LNCAP (cell line): ENCODE results near the gene MYLK.

ENCODE experiments used
- TF ChIP-seq, protein P1 (sequence below): fragments of 450-650 bp; IDR thresholded peaks from 2 replicates; pipeline ENCODE4 v1.5.1; 2017; ENCODE audit warnings: mild to moderate bottlenecking

The MYLK gene

GRCh38 chr3:123702720-123703119 is 181.4 kb downstream of the MYLK start:
- TF ChIP-seq, protein P1, sequence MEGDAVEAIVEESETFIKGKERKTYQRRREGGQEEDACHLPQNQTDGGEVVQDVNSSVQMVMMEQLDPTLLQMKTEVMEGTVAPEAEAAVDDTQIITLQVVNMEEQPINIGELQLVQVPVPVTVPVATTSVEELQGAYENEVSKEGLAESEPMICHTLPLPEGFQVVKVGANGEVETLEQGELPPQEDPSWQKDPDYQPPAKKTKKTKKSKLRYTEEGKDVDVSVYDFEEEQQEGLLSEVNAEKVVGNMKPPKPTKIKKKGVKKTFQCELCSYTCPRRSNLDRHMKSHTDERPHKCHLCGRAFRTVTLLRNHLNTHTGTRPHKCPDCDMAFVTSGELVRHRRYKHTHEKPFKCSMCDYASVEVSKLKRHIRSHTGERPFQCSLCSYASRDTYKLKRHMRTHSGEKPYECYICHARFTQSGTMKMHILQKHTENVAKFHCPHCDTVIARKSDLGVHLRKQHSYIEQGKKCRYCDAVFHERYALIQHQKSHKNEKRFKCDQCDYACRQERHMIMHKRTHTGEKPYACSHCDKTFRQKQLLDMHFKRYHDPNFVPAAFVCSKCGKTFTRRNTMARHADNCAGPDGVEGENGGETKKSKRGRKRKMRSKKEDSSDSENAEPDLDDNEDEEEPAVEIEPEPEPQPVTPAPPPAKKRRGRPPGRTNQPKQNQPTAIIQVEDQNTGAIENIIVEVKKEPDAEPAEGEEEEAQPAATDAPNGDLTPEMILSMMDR = no peak

DNA sequence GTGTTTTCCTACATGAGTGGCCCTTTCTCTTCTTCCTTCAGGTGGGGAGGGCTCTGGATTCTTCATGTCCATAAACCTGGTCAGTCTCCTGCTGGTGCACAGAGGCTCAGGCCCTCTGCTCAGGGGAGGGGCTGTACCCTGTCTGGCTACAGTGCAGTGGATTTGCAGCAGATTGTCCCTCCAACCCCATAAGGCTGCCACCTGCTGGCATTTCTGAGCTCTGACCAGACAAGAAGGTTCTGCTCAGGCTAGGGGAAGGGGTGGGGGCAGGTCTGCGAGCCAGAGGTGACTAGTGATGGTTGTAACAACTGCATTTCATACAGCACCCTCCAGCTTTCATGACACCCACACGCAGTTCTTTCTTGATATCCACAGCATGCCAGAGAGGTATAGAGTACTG is 182.1 kb downstream of the MYLK start:
- TF ChIP-seq, protein P1 = peak; percentile 66

- TF ChIP-seq, protein P1 = no peak
Measured at GRCh38 chr3:123700791-123701722, 183.1 kb downstream of the MYLK start.

DNA sequence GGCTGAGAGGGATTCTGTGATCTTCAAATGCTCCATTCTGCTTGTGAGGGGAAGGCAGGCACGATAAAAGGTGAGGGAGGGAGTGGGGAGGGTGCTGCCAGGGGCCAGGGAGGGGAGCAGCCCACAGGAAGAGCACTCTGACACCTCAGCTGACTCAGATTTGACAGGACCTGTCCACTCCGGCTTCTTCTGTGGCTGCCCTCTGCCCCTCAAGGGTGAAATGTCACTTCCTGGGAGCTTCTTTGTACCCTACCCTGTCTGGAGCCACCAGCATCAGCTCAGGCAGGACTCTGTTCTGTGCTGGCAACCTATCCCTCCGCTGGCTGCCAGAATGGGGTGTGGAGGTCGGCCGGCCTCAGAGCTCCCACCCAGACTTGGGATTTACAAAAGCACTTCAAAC is 185.3 kb downstream of the MYLK start:
- TF ChIP-seq, protein P1 = no peak

DNA sequence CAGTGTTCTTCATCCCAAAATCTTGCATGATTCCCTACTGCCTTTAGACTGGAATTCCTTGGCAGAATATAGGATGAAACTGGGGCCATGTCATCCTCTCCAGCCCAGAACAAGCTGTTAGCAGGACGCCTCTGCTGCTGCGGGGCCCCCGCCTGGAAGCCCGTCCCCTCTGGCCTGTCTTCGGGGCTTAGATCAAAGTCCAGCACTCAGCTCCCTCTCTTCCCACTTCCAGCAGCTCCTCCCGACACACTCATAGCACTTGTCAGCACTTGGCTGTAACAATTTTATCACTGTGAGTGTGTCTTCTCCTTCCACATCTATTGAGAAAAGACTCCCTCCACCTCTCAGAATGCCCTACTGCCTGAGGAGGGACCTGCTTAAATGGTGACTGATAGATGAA is 187.3 kb downstream of the MYLK start:
- TF ChIP-seq, protein P1 = no peak

- TF ChIP-seq, protein P1 = no peak
Measured at GRCh38 chr3:123695731-123696640, 188.1 kb downstream of the MYLK start.

DNA sequence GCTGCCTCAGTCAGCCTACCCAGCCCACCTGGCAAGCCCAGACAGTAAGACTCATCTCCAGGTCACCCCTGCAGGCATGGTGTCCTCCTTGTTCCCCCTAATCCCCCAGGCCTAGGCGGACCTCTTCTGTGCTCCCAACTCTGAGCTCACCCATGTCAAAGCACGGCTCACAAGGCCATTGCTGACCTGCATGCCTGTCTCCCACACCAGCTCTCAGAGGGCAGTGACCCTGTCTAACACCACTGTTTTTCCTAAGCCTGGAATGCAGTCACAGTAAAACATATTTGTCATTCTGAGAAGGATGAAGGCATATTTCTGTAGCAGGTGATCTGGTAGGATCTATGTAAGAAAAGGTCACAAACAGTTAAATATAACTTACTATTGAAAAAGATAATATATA is 189.0 kb downstream of the MYLK start:
- TF ChIP-seq, protein P1 = no peak
